ENCODE data around the gene CATSPERB.
"Not testable (repeated sequence)": the region's sequence is repeated elsewhere in the genome, so short reads cannot be mapped to it uniquely, and the experiment has no call there.

CATSPERB gene

GRCh38 chr14:91667101-91667500, 64.8 kb downstream of the CATSPERB start:
- not testable (repeated sequence) for DNase-seq

DNA sequence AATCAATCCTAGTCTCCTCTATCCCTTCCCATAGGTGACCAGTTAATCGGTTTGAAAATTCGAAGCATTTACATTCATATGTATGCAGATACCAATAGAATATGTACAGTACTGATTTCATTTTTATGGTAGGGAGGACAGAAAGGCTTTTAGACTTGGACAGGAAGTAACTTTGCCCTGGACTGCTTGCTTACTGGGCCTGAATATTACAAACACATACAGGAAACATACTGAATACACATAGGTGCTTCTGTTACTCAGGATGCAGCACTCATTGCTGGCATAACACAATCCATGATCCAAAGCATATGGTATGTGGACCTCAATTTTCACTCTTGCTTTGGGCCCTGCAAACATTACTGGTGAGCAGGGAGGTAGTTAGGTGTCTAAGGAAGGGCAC, 71.1 kb downstream of the CATSPERB start:
- no peak for DNase-seq

DNA sequence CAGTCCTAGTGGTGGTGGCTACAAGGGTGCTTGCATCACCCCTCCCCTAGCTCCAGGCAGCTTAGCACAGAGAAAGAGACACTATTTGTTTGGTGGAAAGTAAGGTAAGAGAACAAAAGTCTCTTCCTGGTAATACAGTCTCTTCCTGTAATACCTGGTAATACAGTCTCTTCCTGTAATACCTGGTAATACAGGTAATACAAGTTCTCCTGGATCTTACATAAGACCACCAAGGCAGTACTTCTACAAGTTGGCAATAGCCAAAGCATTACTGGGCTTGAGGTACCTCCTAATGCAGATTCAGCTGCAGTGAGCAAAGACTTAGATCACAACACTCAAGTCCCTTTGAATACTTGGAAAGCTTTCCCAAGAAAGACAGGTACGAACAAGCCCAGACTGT, 77.0 kb downstream of the CATSPERB start:
- DNase-seq: no peak

DNA sequence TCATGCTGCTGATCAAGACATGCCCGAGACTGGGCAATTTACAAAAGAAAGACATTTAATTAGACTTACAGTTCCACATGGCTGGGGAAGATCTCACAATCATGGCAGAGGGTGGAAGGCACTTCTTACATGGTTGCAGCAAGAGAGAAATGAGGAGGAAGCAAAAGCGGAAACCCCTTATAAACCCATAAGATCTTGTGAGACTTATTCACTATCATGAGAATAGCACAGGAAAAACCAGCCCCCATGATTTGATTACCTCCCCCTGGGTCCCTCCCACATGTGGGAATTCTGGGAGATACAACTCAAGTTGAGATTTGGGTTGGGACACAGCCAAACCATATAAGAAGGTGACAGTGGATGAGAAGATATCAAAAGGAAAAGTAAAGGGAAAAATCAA, 78.4 kb downstream of the CATSPERB start:
- DNase-seq: no peak

DNA sequence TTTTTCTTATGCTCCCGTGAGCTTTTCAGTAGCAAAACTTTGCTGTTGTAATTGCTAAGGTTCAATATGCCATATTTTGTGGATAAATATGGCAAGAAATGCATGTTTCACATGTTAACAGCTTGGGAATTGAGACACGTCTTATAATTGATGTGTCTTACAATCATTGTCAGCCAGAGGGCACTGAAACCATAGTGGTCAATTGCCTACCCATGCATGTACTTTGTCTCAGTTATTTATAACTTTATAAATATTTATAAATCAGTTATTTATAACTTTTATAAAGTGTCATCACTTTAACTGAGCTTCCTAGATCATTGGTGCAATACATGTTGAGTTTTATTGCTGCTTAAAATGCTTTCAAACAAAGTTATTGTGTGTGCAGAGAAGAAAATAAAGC, 82.0 kb downstream of the CATSPERB start:
- DNase-seq: no peak

- DNase-seq: no peak
Observed at GRCh38 chr14:91647856-91648255, 84.0 kb downstream of the CATSPERB start.

GRCh38 chr14:91636604-91637003, 95.3 kb downstream of the CATSPERB start:
- DNase-seq: no peak

DNA sequence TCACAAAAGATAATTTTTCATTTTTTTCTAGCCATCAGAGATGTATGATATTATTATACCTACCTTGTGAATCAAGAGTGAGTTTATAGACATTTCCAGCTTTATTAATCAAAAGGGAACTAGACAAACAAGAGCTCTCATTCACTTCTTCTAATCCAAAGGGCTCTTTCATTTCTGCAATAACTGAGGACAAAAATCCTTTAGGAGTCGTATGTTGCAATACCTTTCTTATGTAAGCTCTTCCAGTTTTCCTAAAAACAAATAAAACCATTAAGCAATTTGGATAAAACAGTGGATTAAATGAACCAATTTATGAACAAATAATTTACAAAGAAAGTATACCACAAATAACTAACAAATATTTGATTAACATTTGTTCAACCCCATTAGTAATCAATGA, 107.1 kb downstream of the CATSPERB start:
- no peak for DNase-seq

DNA sequence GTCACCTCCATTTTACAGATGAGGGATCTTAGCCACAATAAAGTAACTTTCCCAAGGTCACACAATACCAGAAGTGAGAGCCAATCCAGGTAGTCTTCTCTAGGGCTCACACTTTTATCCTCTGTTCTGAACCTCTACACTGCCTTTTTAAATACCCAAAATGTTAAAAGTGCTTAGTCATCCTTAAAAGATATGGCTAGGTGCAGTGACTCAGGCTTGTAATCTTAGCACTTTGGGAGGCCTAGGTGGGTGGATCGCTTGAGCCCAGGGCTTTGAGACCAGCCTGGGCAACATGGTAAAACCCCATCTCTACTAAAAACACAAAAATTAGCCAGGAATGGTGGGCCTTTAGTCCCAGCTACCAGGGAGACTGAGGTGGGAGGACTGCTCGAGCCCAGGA, 117.7 kb downstream of the CATSPERB start:
- no peak for DNase-seq

- DNase-seq: no peak
Observed at GRCh38 chr14:91613459-91614112, 118.3 kb downstream of the CATSPERB start.

DNA sequence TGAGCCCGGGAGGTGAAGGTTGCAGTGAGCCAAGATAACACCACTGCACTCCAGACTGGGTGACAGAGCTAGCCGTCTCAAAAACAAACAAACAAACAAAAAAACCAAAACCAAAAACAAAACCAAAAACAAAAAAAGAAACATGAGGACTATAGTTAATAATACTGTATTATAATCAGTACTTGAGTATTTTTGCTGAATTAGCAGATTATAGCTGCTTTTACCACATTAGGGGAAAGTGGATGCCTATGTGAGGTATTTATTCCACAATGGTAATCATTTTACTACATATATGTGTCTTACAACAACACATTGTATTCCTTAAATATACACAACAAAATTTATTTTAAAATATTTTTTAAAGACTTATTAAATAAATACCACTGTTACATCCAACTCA, 120.4 kb downstream of the CATSPERB start:
- DNase-seq: no peak

DNA sequence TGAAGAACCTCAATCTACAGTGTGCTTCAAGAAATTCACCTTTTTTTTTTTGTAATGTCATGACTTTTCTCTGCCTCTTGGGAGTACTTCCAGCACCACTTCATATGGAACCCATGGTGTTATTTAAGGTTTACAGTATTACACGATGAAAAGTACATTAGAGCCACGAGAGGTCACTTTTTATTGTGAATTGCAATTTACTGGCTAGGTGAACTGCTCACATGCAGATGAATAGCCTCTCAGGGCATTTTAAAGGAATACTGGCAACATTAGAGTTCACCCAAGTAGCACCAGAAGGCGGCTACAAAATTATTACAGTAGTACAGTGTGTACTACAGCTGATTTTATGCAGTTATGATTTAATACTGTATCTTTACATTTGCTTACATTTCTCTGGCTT, 122.7 kb downstream of the CATSPERB start:
- no peak for DNase-seq

DNA sequence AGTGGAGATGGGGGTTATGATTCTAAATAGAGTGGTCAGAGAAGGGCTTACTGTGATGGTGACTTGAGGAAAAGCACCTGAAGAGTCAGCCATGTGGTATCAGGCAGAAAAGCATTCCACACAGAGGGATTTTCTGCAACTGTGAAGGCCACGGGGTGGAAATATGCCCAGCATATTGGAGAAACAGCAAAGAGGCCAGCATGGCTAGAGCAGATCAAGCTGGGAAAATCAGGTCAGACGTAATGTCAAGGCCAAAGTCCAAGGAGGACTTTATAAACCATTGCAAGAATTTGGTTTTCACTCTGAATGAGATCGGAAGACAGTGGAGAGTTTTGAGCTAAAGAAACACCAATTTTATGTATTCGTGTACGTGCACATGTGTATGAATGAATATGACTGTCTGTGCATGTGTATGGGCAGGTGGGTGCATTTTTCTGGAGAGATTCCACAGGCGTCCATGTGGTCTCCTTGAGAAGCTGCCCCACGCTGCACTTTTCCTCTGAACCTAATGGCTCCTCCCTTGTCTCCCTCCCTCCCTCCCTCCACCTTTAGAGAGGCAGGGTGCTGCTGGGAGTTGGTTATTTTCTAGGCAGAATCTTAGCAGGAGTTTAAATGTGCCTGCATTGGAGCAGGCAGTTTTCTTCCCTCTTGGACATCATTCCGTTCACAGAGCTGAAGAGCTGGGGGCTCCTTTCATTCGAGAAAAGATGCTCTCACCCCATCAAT, 124.4 kb downstream of the CATSPERB start:
- DNase-seq: no peak

- no peak for DNase-seq
Observed at GRCh38 chr14:91606851-91607250, 125.0 kb downstream of the CATSPERB start.

- DNase-seq: not testable (repeated sequence)
Observed at GRCh38 chr14:91604611-91605010, 127.3 kb downstream of the CATSPERB start.

- no peak for DNase-seq
Observed at GRCh38 chr14:91599994-91600393, 131.9 kb downstream of the CATSPERB start.

DNA sequence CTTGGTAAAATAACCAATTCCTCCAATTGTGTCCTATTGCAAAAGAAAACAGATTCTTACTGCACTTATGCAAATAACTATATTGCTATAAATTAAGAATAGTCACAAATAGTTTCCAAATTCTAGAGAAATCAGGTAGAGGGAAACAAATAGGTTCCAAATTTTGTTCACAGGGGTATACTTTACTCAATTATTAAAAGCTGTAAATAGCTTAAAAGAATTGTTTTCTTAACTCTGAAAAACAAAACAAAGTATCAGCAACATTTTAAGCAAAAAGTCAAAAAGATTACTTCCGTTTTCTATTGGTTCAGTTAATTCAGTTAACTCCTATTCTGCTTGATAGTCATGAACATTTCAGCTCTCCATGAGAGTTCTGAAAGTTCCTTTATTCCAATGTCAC, 136.2 kb downstream of the CATSPERB start:
- no peak for DNase-seq

GRCh38 chr14:91593957-91594356, 137.9 kb downstream of the CATSPERB start:
- DNase-seq: not testable (repeated sequence)

DNA sequence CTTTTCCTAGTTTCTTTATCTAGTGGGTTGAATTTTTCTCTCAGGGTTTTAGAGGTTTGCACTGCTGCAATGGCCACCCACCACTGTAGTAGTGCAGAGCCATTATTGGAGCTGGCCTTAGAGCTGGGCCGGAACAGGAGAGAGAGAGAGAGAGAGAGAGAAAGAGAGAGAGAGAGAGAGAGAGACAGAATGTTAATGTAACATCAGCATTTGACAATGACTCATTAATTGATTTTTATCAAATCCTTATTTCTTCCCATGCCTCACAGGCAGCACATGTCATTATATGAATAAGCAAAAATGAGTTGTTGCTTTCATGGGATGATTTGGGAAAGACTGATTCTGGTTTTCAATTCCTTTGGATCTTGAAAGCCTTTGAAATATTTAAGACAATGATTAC, 145.5 kb downstream of the CATSPERB start:
- DNase-seq: no peak

DNA sequence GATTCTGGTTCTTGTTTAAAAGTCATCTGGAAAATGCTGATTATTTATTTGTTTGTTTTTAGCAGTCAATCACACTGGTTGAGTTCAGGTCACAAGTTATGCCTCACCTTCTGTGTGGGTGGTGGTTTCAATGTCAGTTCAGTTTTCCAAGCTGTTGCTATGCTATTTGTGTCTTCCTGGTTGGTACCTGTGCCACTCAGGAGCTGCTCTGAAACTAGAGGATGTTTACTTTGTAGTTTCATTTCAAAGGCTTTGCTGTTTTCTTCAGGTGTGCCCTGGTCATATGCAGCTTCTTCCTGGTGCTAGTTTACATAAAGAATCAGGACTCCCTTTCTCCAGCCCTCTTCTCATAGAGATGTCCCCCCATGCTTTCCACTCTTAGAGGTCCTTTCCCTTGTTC, 146.0 kb downstream of the CATSPERB start:
- no peak for DNase-seq

DNA sequence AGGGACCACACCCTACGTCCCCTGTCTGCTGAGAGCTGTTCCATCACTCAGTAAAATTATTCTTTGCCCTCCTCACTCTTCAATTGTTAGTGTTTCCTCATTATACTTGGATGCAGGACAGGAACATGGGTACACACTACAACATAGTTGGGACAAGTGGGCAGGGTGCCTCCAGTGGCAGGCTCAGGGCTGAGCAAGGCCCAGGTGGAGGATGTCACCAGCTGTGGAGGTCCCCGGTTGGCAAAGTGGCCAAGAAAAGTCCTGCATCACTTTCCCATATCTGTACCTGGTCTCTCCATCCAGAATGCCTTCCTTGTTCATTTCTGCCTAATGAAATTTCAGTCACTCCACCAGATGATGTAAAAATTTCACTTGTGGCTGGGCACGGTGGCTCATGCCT, 149.1 kb downstream of the CATSPERB start:
- no peak for DNase-seq

GRCh38 chr14:91580876-91581577, 150.9 kb downstream of the CATSPERB start:
- no peak for DNase-seq

DNA sequence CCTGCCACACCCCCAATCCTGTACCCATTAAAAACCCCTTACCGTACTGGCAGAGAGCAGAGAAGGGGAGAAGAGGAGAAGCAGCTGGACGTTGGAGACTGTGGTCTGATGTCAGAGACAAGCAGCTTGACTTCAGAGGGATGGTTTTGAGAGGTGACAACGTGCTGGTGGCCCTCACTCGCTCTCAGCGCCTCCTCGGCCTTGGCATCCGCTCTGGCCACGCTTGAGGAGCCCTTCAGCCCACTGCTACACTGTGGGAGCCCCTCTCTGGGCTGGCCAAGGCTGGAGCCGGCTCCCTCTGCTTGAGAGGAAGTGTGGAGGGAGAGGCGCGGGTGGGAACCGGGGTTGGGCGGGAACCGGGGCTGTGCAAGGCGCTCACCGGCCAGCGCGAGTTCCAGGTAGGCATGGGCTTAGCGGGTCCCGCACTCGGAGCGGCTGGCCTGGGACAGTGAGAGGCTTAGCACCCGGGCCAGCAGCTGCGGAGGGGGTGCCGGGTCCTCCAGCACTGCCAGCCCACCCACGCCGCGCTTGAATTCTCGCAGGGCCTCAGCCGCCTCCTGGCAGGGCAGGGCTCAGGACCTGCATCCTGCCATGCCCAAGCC, 154.2 kb downstream of the CATSPERB start:
- DNase-seq: no peak
